SH-SY5Y (cell line): ENCODE measurements around the gene ZNF333.

ENCODE experiments used
- GATA2 ChIP-seq: IDR thresholded peaks from 2 replicates; pipeline ENCODE4 v1.6.1; 2011; ENCODE audit warnings: mild to moderate bottlenecking, low read depth, low read length
- GATA3 ChIP-seq: IDR thresholded peaks from 2 replicates; pipeline ENCODE4 v1.6.1; 2011; ENCODE audit warnings: low read depth, mild to moderate bottlenecking, low read length, moderate library complexity

DNA sequence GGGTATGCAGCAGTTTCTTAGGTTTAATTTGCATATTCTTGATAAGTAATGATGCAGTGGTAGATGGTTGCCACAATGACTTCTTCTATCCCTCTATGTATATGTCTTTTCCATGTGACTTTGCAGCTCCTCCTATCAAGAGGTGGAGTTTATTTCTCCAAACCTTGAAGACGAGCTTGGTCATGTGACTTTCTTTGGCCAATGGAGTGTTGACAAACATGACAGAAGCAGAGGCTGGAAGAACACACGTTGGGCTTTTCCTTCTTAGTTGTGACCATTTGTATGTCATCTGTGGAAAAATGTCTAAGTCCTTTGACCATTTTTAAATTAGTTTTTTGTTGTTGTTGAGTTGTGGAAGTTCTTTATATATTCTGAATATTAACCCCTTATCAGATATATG lies 32.3 kb downstream of the ZNF333 start:
- TF ChIP-seq GATA2 (no peak), GATA3 (no peak)
